Activated CD8-positive, alpha-beta memory T cell treated with anti-CD3 and anti-CD28 coated beads, Interleukin-2, amount 50 U/mL, for 24 hours (primary cell): Measurements from ENCODE around the gene PRCC.
"Not testable (repeated sequence)": the region's sequence is repeated elsewhere in the genome, so short reads cannot be mapped to it uniquely, and the experiment has no call there.

Experiments
- DNase-seq: peaks from one replicate; pipeline ENCODE4 v3.0.0-alpha.2; 2020; ENCODE audit errors: extremely low read depth

The PRCC gene

DNA sequence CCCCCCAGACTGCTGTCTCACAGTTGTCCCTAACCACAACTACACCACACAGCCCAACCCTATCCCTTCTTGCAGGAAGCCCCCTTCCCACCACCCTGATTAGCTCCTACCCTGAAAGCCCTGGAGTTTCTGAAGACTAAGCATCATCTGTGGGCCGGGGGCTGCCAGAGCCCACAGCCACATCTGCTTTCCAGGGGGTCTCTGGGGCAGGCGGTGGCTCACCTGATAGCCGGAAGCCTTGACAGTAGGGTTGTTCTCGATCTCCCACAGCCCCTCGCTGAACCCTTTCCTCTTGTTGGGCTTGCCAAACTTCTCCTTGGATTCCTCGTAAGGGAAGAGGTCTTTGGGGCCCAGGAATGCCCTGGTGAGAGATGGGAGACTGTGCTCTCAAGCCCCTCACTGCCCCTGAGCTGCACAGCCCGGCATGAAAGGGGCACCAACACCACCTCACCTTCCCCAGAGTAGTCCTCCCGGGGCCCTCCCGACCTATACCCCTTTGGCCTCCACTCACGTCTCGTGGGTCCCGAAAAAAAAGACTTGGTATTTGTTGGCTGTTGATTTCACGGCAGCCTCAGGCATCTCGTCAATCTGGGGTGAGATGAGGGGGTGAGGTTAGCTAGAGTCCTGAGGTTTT lies 22.4 kb upstream of the PRCC start:
- no peak for DNase-seq

- no peak for DNase-seq
Observed at GRCh38 chr1:156745881-156746280, 21.5 kb upstream of the PRCC start.

DNA sequence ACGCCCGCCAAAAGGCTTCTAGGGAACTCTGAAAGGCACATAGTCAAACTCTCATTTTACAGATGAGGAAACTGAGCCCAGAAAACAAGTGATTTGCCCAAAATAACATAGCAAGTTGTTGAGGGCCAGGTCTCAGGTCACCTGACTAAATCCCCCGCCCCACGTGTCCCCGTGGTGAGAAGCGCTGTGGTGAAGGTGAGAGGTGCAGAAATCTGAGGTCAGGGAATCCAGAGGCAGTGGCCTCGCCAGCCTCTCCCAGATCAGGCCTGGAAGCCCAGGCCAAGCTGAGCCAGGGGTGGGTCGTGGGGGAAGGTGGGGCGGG lies 21.0 kb upstream of the PRCC start:
- no peak for DNase-seq

- no peak for DNase-seq
Observed at GRCh38 chr1:156746728-156747631, 20.4 kb upstream of the PRCC start.

GRCh38 chr1:156747742-156748669 lies 19.3 kb upstream of the PRCC start:
- no peak for DNase-seq

- DNase-seq: no peak
Observed at GRCh38 chr1:156748670-156749418, 18.5 kb upstream of the PRCC start.

GRCh38 chr1:156749419-156750118 lies 17.8 kb upstream of the PRCC start:
- DNase-seq: no peak

DNA sequence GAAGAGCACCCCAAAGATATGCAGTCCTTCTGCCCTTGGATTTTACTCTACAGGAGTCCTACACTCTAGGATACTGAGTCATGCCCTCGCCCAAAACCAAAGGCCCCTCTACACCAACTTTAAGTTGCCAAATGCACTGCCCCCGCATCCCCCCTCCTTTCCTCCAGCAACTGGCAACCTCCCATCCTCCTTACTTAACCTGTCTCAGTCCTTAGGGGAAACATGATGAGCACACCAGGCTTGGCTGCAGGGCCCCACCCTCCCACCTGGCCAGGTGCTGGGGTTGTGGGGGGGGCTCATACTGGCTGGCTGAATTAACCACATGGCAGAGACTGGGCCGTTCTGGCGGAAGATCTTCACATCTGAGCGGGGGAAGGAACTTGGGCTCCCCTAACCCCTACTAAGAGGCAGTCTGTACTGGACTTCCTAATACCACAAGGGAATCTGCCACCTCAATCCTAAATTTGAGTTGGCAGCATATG lies 17.1 kb upstream of the PRCC start:
- DNase-seq: no peak

DNA sequence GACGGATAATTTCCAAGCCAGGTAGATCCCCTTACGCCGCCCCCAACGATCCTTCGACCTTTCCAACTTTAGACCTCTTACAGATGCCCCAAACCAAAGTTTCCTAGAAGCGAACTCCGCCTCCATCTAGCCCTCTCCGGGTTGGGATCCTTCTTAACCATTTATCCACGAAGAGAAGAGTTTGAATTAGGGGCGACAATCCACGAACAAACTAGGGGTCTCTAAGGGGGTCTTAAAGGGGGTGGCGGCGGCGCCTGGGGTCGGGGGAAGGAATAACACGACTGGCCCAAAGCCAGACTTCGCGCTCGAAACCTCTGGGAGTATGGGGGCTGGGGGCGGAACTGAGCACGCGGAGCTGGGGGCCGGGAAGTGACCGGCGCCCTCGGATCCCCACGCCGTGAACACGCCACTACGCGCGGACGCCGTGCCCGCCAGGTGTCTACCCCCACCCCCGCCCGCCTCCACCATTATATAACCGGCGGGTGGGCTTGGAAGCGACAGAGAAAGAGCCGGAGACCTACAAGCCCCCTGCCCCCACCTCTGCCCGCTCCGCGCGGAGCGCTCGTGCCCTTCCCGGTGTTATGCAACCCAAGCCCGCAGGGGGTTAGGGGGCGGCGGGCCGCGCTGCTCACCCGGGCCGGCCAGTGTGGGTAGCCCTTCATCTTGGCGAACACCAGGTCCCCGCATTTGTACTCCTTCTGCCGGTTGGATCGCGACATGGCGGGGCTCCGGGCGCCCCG lies 16.5 kb upstream of the PRCC start:
- DNase-seq: no peak

DNA sequence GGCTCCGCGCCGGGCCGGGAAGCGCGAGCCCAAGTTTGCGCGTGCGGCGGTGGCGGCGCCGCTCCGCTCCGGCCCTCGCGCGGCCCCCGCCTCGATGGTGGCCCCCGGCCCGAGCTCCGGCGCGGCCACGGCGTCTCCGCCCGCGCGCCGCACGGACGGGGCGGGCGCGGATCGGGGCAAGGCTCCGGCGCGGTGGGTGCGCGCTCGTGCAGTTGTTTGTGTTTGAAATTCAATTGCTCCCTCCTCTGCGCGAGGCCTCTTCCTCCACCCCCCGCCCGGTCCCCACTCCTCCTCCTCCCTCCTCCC lies 15.9 kb upstream of the PRCC start, which contains the start of gene HDGF:
Gene HDGF, minus strand, starts transcription at position 225 of the 306 bp plus-strand sequence. CDS start 246 bp downstream, outside the sequence.
- no peak for DNase-seq

DNA sequence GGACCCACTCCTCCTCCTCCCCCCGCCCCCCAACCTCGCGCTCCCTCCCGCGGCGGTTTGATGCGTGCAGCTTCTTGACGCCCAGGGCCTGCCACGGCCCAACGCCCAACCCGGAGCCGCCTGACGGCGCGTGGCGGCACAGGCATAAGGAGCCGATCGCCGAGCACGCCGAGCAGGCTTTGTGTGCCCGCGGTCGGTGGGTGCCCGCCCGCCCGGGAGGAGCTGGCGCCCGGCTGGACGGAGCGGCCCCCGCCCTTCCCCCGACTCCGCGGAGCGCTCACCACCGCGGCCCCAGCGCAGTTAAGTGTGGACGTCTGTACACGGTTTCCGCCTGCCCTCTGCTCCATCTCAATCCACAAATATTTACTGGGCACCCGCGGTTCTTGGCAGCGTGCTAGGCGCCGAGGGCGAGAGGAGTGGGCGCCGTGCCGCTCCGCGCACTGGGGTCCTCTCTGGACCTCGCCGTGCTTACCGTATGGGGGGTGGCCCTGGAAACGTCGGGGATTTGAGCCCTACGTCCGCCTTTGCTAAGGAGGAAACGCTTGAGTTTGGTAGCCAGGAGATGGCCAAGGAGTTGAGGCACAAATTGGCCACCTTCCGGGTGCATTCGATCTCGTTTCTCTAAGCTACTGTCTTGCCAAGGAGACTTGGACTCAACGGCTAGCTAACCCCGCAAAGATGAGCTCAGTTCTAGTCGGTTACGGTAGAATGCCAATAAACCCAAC lies 15.4 kb upstream of the PRCC start:
- DNase-seq: peak; percentile 93

DNA sequence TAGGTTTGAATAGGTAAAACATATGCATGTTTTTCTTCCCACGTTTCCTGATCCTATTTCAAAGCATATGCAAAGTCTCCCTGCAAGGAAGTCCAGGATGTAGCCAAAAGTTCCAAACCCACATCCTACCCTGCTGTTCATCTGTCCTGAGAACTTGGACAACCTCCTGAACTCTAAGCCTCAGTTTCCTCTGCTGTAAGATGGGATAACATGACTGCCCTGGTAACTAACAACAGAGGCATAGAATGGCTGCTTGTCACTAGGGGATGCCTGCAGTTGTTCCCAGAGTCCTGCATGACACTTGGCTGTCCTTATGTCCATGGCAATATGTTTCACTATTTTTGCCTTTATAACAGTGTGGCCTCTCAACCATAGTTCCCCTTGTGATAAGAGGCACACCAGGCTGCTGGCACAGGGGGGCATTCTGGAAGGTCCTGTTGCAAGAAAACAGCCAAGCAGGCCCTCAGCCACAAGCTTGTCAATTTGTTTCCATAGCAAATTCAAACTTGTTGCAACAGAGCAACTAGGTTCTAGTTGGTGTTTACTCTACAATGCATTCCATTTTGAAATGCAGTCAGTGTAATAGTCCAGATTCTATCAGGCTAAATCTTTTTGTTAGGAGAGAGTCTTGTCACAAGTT lies 14.4 kb upstream of the PRCC start:
- DNase-seq: no peak

GRCh38 chr1:156754219-156754618 lies 13.1 kb upstream of the PRCC start:
- DNase-seq: no peak

GRCh38 chr1:156755527-156755950 lies 11.8 kb upstream of the PRCC start:
- no peak for DNase-seq

- DNase-seq: no peak
Observed at GRCh38 chr1:156756355-156756754, 11.0 kb upstream of the PRCC start.

DNA sequence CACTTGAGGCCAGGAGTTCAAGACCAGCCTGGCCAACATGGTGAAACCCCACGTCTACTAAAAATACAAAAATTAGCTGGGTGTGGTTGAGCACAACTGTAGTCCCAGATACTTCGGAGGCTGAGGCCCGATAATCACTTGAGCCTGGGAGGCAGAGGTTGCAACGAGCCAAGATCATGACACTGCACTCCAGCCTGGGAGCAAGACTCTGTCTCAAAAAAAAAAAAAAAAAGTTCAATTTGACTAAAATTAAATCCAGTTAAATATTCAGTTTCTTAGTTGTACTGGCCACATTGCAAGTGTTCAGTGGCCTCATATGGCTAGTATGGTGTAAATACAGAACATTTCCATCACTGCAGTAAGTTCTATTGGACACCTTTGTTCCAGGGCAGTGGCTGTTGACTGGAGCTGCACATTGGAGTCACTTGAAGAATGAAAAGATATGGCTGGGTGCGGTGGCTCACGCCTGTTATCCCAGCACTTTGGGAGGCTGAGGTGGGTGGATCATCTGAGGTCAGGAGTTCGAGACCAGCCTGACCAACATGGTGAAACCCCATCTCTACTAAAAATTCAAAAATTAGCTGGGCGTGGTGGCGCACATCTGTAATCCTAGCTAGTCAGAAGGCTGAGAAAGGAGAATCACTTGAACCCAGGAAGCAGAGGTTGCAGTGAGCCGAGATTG lies 9.6 kb upstream of the PRCC start:
- not testable (repeated sequence) for DNase-seq

GRCh38 chr1:156760092-156760795 lies 7.1 kb upstream of the PRCC start:
- no peak for DNase-seq

- no peak for DNase-seq
Observed at GRCh38 chr1:156760796-156761104, 6.6 kb upstream of the PRCC start.
